Esophagus squamous epithelium (tissue), 4 donors: ENCODE measurements around the gene TRAPPC6A.

Experiments used
- POLR2A ChIP-seq, 4 donors: fragments of 450-650 bp; IDR thresholded peaks; one replicate each; pipeline ENCODE4 v1.6.1; 2017; ENCODE audit warnings: antibody characterized with exemption in 4 of 4, mild to moderate bottlenecking in 4 of 4, moderate library complexity in 3 of 4
- TF ChIP-seq, protein P1 (sequence below), 6 experiments: fragments of 450-650 bp in 4 of 6; fragments of 200-600 bp in 2 of 6; sonication (generic) in 2 of 6; IDR thresholded peaks; one replicate each; pipeline ENCODE4 v1.5.1; 2016 to 2019; ENCODE audit warnings: antibody characterized with exemption in 6 of 6, mild to moderate bottlenecking in 4 of 6, moderate library complexity in 4 of 6

DNA sequence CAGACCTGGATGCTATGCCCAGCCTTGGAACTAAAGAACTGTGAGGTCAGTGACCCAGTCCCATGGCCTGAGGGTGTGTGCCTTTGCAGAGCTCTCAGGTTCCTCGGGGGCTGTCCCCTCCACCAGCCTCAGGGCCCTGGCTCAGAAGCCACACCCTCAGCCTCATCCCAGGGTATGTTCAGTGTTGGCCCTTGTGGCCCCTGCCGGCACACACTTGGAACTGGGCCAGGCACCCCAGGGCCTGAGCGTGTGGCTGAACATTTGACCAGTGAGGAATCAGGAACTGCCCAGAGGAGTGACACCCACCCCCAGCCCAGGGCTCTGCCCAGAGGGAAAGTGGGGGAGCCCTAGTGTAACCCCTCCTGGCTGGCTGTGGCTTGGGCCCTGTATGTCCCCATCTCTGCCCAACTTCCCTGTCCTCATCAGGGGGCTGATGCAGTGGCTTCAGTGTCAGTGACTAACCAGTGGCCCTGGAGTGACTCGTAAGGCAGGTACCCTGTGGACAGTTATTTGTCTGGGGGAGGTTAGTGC is 27.2 kb downstream of the TRAPPC6A start:
- TF ChIP-seq, protein P1, sequence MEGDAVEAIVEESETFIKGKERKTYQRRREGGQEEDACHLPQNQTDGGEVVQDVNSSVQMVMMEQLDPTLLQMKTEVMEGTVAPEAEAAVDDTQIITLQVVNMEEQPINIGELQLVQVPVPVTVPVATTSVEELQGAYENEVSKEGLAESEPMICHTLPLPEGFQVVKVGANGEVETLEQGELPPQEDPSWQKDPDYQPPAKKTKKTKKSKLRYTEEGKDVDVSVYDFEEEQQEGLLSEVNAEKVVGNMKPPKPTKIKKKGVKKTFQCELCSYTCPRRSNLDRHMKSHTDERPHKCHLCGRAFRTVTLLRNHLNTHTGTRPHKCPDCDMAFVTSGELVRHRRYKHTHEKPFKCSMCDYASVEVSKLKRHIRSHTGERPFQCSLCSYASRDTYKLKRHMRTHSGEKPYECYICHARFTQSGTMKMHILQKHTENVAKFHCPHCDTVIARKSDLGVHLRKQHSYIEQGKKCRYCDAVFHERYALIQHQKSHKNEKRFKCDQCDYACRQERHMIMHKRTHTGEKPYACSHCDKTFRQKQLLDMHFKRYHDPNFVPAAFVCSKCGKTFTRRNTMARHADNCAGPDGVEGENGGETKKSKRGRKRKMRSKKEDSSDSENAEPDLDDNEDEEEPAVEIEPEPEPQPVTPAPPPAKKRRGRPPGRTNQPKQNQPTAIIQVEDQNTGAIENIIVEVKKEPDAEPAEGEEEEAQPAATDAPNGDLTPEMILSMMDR (IDR thresholded peaks at IDR 0.05): no peak
- no peak for TF ChIP-seq POLR2A (IDR thresholded peaks at IDR 0.05)
